GM19395 (cell line): ENCODE results near the gene SUMO3.
A peak's percentile ranks its signal among the peaks of the same experiment; 100 is the strongest.

Experiments used
- ATAC-seq: cut with Tn5 transposase; IDR thresholded peaks from one replicate; pipeline ENCODE4 v1.9.1; 2021; ENCODE audit warnings: mild to moderate bottlenecking, moderate library complexity; ENCODE audit not compliant: unreplicated experiment

The SUMO3 gene

DNA sequence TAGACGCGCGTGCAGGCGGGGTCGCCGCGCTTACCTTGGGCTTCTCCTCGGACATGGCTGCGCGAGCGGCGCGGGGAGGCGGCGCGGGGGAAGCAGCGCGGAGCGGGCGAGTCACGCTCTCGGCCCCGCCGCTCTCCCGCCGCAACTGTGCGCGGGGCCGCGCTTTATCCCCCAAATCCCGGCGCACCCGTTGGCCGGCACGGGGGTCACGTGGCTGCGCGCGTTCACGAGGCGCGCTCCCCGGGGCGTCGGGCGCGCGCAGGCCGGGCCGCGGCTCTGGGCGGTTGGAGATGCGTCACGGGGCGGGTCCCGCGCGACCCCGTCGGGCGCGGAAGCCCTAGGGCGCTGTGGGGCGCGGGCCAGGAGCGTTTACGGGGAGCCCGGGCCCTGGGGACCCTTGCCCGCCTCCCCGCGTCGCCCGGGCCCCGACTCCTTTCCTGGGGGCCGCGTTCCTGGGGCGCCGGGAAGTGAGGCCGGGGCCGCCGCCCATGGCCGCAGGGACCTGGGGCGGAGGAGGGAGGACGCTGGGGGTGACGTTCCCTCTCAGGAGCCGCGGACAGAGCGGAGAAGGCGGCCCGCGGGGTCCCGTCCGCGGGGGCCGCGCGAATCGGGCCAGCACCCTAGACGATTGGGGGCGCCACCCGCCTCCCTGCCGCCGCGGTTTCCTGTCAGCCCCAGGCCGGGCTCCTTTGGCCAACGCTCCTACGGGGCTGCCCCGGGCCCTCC, at the start of gene SUMO3:
Gene SUMO3 (minus strand): TSS at position 149 of the 726 bp plus-strand sequence. CDS start 94 bp downstream, at position 55.
- ATAC-seq: peak; percentile 55

DNA sequence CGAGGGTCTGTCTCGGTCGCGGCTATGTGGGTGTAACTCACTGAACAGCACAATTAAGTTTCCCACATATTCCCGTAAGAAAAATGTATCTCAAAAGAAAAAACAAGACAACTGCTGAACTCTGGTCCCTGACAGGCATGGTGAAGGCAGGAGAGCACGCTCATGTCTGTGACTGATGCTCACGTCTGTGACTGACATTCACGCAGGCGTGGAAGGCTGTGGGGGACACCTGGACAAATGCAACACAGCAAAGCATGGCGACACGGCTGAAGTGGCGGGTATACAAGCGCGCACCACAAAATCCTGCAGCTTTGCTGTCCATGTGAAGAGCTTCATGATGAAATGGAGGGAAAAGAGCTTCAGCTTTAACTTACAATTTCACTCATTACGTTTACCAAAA, 49.6 kb upstream of the SUMO3 start:
- ATAC-seq: no peak

DNA sequence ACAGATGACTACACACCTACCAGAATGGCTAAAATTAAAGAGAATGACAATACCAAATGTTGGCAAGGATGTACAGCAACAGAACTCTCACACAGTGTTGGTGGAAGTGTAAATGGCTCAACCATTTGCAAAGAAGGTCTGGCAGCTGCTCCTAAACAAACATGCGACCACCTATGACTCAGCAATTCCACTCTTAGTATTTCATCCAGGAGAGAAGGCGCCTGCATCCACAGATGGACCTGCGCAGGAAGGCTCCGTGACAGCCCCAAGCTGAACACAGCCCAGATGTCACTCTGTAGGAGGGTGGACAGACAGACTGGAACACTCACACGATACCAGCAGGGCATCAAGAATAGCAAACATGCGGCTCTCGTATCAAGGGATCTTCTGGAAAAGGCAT, 48.9 kb upstream of the SUMO3 start:
- no peak for ATAC-seq

DNA sequence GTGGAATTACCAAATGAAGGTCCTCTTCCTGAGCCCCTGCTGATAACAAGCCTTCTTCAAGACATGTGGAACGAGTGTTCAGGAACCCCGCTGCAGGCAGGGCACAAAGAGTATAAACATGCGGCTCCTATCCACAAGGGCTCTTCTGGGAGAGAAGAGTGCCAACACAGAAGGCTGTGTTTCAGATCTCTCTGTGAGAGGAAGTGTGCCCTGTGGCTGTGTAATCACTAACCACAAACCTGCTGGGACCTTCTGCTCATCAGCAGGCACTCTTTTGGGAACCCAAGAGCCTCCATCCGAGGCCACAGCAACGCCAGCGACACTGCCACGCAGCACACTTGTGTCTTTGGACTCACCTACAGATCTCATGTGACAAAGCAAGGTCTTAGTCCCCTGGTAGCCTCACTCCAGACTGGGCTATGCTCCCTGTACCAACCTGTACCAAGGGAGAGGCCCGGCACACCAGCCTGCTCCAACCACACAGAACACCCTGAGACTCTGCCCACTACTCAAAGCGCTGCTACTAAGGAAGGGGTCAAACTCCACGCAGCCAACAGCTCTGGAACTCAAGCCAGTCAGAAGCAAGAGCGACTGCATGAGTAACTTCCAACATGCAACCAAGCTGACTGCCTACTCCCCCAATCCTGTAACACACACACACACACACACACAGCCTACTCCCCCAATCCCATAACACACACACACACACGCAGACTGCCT, 47.9 kb upstream of the SUMO3 start:
- ATAC-seq: no peak

DNA sequence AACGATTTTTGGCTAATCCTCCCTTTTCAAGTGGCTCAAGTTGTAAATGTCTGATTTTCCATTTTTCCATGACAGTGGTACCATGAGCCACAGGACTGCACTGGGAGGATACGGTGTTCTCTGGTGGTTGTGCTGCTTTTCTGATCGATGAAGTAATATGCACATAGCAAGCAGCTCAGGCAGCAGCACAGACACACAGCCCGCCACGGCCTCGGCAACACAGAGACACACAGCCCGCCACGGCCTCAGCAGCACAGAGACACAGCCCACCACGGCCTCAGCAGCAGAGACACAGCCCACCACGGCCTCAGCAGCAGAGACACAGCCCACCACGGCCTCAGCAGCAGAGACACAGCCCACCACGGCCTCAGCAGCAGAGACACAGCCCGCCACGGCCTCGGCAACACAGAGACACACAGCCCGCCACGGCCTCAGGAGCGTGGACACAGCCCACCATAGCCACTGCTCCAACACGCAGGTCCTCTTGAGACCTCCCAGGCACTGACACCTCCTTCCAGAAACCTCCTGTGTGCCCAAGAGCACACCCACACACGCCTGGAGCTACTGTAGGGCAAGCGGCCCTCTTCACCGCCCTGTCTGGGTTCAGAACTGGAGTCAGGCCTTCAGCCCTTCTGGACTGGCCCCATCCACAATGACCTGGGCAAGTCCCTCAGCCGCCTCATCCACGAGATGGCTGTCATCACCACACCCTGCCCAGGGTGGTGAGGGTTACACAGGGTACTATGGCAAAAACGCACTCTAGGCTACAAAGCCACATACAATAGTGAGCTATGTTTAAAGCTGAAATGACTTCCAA, 45.2 kb upstream of the SUMO3 start:
- no peak for ATAC-seq

DNA sequence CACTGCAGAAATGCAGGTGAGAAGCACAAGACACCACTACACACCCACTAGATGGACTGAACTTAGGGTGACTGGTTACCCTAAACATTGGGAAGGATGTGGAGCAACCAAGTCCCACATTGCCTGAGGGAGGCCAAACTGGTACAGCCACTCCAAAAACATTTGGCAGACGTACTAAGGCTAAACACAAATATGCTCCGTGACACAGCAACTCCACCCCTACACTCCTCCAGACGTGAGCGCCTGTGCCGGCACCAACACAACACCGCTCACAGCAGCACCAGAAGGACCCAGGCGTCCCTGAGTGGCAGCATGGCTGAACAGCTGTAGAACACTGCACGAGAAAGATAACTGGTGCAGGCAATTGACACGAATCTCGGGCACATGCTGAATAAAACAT, 40.9 kb upstream of the SUMO3 start:
- no peak for ATAC-seq

DNA sequence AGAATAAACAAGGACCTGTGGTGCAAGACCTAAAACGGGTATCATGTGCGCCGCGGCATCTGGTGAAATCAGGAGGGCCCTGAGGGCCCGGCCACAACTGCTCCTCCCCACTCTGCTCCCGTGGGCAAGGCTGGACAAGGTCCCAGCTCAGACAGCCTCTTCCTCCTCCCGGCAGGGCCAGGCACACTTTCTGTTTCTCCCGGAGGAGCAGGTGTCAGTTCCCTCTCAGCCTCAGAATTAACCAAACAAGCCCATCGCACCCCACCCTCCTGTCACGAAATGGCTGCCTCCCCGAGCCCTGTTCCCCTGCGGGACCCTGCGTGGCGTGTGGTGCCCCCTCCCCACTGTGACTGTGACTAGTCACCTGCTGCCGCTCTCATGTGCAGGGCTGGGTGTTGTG, 40.4 kb upstream of the SUMO3 start:
- ATAC-seq: no peak

DNA sequence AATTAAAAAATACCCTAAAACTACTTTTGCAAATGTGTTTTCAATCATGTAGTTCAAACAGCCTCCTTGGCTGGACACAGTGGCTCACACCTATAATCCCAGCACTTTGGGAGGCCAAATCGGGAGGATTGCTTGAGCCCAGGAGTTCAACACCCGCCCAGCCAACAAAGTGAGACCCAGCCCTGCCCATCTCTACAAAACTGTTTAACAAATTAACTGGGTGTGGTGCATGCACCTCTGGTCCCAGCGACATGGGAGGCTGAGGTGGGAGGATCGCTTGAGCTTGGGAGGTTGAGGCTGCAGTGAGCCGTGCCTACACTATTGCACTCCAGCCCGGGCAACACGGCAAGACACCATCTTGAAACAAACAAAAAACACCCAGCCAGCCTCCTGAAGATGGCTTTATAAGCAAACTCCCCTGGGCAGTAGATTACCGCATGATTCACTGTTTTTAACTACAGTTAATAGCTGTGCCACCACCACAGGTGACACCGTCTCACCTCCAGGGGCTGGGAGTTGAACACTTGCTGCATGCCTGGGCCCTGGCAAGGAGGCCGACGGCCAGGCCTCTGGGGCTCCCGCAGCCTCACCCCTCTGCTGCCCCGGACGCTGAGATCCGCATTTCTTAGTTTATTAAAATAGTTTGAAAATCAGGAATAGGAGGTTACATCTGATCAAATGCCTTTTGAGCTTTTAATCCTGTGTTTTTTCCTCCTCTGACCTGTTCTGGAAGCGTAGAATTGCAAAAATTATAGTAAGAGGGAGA, 39.4 kb upstream of the SUMO3 start:
- no peak for ATAC-seq

DNA sequence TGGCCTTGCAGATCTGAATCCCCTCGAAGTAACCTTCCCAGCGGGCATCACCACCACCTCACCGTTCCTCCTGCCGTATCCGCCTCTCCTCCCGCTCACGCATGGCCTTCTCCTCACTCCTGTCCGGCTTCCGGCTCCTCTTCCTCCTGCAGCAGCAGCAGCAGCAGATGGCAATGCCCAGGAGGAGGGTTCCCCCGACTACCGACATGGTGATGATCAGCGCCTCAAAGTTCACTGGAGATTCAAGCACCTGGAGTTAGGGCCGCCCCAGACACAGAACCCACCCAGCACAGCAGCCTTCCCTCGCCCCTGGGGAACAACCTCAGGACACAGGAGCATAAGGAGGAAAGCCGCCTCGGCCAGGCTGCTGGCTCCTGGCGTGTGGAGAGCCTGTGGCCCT, 38.3 kb upstream of the SUMO3 start:
- ATAC-seq: no peak

DNA sequence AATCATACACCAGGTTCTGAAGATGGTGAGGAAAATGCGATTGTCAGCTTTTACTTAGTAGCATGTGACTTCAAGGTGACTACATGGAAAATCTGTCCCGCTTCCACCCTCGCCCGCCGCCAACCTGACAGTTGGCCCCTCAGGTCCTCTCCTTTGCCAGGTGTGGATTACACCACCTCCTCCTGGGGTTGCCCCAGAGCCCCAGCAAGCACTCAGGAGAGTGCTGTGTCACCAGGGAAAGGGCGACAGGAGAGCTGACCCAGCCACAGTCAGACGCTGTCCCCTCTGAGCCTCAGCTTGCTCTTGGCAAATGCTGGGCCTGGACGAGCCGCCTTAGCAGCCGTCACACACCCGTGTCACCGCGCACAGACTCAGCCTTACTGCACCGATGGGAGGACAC, 37.7 kb upstream of the SUMO3 start:
- ATAC-seq: no peak

DNA sequence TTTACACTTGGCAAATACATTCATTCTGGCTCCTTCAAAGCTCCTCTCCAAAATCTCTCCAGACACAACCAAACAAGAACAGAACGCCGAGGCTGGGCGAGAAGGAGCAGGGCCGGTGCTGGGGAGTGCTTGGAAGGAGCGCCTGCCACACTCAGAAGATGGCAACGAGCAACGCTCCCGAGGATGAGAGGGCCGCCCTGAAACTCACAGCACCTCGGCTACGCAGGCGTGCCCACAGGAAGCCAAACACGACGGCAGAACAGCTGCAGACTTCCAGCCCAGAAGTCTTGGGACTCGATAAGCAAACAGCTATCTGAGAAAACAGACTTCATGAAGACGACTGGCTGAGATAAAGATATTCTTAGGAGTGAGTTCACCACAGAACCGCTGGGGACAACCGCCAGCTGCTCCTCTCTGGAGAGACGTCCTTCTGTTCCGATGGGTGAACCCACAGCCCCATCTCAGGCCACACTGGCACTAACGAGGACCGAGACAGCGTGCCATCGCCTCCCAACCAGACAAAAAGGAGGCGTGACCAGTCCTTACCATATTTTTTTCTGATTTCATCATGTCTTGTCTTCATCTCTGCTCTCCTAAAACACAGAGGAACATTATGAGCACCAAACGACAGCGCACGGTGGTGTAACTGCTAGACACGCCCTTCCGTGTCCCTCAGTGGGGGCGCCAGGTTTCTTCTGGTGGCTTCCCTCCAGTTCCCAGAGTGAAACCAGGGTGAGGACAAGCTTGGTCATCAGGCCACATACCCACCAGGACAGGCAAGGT, 37.0 kb upstream of the SUMO3 start:
- no peak for ATAC-seq

DNA sequence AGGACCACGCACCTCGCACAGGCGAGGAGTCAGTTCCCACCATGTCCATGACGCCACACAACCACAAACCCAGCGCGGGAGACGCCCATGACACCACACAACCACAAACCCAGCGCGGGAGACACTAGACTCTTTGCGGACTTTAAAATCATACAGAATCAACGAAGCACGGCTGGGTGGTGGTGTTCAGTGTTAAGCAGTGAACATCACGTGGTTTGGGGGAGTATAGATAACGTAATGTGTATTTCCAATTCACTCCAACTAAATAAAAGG, 36.5 kb upstream of the SUMO3 start:
- ATAC-seq: no peak

DNA sequence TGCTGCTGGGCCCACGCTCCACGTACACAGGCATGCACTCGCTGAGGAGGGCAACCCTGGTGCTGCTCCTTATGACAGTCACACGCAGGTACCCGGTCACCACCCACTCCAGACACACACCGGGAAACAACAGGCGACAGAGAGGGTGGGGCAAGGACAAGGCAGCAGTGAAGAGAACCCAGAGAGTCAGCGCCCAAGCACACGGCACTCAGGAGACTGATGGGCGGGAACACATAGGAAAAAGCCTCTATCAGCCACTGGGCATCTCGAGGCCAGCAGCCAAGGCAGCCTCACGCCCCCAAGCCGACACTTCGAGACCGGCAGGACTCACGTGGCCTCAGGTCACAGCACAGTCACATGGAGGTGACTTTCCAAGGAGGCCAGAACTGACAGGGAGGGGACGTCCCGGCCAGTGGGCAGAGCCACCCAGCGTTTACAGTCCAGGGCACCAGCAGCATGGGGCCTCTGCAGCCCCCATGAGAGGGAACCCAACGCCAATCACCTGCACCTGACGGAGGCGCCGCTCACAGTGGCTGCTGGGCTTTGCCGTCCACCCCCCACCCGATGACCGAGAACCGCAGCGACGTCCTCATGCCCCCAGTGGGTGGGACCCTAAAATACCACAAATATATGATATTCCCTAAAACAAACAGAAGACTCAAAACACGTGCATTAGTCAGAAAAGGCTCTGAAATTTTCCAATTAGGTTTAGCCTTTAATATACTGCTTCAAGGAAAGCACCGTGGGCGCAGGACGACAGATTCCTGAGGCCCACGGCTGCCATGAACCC, 35.9 kb upstream of the SUMO3 start:
- ATAC-seq: no peak

DNA sequence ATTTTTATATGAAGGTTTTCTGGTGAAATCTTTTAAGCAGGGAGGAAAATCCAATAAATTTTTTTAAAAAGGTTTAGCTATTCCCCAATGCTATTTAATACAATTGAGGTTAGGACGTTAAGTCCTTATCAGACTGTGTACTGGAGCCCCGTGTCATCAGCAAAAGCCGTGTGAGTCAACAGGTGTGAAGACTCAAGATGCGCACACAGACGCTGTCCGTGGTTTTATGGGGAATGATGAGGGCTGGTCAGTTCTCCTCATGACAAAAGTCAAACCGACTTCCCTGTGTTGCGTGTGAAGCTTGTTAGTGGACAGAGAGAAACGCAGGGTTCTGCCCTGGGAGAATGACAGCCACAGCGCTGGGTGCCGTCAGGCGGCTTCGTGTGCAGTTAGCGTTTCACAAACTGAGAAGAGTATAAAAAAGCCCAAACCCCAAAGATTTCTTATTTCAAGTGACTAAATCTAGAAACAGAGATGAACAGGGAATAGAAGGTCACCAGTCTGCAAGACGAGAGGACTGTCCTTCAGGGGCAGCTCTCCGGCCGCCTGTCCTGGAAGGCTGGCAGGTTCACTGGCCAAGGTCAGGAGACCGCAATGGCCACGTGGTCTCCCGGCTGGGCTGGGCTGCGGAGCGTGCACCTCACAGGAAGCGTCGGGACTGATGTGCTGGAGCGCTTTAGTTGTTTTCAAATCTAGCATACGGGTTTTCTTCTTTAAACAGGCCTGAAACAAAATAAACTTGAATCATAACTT, 33.2 kb upstream of the SUMO3 start:
- no peak for ATAC-seq

DNA sequence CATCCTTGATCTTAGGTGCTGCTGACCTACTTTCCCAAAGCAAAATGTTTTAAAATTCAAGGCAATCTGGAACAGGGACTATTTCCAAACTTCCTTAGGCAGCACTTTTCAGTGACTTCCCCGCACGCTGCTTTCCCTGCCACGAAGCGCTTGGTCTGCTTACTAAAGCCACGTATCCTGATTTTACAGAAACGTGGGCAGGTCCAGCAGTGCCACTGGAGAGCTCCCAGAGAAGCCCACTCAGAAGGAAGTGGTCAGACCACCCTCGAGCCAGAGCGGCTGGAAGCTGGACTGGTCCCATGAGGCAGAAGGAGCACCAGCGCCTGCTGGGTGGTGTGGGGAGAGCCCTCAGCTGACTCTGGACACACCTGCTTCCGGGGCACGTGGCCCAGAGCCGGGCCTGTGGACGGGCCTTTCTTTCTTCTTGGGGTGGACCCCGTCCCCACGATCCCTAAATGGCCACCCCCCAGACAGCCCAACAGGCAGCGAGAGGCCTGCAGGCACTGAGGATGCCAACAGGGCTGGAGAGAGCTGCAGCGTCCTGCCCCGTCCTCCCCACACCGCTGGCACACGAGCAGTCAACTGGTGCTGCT, 32.4 kb upstream of the SUMO3 start:
- no peak for ATAC-seq

DNA sequence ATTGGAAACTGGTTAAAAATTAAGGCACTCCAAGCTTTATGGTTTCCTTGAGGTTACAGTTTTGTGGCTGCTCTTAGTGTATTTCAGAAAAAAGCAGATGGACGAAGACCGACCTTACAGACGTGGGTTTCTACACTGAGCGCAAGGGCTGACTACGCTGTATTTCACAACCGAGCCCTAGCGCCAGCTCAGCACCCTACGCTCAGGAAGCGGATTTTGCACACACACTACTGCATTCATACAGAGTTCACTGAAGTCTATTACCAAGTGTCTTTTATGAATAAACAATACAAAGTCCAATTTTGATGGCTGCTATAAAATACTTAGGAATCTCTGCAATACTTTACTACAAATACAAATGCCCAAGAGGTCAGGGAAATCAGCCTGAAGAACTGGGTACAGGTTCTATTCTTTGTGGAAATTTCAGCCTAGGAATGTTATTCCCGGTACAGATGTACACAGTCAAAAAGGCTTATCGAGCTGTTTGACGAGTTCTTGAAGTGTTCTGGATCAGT, 31.8 kb upstream of the SUMO3 start:
- ATAC-seq: no peak

DNA sequence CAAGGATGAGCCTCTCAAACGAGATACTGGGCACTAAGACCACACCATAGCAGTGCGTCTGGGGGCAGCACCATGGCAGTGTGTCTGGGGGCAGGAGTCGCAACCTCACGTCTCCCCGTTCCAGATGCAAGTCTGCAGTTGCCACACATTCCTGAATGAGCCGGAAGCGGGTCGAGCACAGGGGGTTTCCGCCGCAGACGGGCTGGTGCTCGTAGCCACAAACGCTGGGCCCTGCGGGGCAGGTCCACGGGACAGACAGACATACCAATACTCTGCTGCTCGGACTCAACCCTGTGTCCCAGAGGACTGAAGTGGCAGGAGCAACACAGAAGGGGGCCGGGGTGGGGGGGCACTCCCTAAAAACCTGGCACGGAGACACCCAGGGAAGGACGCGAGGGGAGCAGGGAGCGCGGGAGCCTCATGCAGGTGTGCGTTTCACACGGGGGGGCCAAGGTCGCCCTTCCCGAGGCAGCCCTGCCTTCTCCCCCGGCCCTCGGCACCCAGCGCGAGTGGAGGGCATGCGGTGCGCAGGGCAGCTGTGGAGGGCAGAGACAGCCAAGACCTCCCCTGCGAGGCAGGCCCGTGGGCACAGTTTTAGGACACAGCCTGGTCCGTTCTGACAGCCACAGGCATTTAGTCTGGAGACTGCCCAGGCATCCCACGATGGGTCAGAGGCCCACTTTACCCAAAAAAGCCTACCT, 31.1 kb upstream of the SUMO3 start:
- no peak for ATAC-seq
